Dedifferentiated amniotic fluid mesenchymal stem cell (primary cell): ENCODE data around the gene AHSP.
"Not testable (repeated sequence)": the region's sequence is repeated elsewhere in the genome, so short reads cannot be mapped to it uniquely, and the experiment has no call there.

Experiments
- DNase-seq: peaks from one replicate; pipeline ENCODE4 v3.0.0-alpha.2; 2016; ENCODE audit errors: extremely low spot score

Gene AHSP

DNA sequence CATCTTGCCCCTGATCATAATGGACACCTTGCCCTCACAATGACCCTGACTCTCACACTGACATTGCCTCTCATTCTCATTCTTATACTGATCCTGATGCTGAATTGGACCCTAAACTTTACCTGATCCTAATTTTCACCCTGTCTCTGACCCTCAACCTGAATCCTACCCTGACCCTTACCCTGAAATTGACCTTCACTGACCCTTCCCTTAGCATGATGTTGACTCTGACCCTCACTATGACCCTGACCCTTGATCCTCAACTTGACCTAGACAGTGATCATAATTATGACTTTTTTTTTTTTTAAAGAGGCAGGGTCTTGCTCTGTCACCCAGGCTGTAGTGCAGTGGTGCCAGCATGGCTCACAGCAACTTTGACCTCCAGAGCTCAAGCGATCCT is 3.4 kb downstream of the AHSP start:
- DNase-seq = no peak

DNA sequence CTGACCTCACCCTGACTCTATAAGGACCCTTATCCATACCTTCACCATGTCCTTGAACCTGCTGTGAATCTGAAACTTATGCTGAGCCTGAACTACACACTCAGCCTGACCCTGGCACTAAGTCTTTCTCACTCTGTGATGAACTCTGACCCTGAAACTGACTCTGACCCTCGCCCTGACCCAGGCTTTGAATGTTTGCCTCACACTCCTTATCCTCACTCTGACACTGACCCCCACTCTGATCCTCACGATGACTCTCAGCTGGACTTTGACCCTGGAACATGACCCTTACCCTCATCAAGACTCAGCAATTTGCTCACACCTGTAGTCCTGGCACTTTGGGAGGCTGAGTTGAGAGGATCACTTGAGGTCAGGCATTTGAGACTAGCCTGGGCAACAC is 4.4 kb downstream of the AHSP start:
- no peak for DNase-seq

DNA sequence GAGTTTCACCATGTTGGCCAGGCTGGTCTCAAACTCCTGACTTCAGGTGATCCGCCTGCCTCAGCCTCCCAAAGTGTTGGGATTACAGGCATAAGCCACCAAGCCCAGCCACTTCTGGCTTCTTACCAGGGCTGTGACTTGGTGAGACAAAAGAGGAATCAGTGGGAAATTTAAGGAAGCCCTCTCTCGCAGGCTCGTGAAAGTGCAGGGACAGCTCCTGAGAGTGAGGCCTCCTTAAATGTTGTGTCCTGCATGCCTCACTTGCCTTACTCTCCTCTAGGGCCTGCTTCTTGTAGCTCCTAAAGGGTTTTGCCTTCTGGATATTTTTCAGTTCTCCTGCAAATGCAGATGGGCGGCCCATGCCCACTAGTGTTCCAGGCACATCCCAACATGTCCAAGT is 5.2 kb downstream of the AHSP start:
- DNase-seq = no peak

DNA sequence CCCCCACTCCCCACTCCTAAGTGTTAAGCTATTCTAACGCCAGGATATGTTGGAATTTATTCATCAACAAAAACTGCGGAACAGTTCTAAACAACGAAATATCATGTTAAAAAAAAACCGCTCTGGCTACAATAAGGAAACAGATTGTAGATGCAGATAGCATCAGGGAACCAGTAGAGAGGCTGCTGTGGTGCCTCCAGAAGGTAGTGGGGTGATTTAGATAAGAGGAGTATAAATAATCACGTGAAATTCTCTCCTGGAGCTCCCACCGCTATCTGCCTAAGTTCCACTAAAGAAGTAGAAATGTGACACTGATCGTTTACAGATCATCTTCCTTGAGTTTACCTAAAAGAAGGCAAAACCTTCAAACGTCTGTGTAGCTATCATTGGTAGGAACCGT is 8.0 kb downstream of the AHSP start:
- DNase-seq = no peak

DNA sequence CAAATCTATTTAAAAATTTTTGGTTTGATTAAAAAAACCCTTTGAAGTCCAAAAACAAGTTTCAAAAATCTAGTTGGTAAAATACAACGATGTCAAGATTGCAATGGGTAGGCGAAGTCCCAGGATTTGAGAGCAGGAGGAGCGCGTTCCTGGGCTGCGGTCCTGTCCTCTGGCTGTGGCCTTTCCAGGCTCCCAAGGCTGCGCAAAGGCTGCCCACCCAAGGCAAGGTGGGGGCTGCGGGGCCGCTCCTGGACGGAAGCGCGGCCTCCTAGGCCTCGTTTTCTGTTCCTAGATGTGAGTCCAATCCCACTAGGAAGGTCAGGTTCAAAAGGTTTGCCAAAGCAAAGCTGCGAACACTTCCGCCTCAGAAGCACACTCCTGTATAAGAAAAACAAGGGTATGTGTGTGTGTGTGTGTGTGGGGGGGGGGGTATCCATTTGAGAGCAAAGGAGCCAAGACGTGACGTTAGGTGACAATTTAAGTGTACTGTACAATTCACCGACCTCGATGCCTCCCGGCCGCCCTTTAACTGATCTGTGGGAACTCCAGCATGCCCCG is 9.2 kb downstream of the AHSP start:
- no peak for DNase-seq

DNA sequence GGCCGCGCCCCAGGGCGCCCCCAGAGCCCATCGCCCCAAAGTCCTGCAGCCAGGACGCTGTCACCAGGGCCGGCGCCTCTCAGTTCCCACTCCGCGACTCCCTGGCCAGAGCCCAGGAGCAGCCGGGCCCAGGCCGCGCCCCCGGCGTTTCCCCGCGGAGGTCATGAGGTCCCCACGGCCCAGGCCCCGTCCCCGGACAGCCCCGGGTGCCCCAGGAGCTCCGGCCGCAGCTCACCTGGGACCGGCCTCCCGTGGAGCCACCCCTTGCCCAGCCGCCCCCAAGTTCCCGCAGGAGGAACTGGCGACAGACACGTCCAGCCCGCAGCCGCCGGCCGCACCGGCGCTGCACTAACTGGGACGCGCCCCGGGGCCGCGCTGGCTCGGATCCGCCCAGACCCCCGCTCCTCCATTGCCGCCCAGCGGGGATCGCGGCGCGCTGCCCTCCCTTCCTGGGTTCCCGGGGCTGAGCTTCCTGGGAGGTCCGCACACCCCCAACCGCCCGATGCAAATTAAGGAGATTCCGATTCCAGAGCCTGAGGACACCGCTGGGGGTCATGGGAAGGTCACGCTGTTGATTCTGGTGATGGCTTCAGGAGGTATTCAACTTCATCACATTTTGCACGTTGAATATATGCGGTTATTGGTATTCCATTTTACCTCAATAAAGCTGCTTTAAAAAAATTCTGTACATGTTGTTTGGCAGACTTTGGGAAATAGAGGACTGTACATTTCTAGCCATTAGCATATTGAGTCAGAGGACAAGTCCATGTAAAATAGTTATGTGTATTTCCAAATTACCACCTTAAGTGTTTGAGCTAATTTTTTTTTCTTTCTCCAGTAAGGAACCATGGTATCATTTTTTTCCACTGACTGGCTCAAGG is 9.9 kb downstream of the AHSP start:
- DNase-seq = no peak

DNA sequence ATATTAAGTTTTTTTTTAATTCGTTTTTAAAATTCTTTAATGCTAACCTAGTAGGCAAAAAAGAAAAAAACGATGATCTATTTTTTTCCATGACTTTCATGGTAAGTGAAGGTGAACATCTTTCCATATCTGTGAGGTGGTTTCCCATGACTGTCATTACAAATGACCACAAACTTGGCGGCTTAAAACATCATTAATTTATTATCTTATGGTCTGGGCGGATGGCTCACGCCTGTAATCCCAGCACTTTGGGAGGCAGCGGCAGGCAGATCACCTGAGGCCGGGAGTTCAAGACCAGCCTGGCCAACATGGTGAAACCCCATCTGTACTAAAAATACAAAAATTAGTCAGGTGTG is 10.5 kb downstream of the AHSP start:
- not testable (repeated sequence) for DNase-seq

DNA sequence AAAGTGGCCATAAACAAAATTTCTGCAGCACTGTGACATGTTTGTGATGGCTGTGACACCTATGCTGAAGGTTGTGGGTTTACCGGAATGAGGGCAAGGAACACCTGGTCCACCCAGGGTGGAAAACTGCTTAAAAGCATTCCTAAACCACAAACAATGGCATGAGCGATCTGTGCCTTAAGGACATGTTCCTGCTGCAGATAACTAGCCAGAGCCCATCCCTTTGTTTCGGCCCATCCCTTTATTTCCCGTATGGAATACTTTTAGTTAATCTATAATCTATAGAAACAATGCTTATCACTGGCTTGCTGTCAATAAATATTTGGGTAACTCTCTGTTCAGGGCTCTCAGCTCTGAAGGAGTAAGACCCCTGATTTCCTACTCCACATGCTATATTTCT is 12.1 kb downstream of the AHSP start:
- DNase-seq = not testable (repeated sequence)

DNA sequence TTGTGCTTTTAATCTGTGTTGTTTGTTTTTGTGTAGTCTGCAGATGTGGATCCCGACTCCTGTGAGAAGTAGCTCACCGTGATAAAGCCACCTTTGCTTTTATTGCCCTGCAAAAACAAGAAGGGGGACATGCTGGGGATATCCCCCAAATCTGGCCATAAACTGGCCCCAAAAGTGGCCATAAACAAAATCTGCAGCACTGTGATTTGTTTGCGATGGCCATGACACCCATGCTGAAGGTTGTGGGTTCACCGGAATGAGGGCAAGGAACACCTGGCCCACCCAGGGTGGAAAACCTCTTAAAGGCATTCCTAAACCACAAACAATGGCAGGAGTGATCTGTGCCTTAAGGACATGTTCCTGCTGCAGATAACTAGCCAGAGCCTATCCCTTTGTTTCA is 15.1 kb downstream of the AHSP start:
- no peak for DNase-seq

DNA sequence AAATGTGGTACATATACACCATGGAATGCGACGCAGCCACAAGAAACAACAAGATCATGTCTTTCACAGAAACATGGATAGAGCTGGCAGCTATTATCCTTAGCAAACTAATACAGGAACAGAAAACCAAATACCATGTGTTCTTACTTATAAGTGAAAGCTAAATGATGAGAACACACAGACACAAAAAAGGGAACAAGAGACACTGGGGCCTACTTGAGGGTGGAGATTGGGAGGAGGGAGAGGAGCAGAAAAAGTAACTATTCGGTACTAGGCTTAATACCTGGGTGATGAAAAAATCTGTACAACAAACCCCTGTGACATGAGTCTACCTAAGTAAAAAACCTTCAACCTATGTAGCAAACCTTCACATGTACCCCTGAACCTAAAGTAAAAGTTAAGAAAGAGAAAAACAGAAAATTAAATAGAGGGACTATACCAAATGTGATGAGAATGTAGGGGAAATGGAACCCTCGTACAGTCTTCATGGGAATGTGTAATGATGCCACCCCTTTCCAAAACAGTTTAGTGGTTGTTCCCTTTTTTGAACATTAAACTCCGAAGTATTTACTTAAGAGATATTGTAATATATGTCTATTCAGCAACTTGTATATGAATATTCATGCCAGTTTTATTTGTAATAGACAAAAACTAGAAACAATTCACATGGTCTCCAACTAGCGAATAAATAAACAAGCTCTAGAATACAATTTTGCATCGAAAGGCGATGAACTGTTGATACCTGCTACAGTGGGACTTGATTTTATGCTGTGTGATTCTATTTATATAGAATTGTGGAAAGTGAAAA is 33.9 kb downstream of the AHSP start:
- DNase-seq = no peak

DNA sequence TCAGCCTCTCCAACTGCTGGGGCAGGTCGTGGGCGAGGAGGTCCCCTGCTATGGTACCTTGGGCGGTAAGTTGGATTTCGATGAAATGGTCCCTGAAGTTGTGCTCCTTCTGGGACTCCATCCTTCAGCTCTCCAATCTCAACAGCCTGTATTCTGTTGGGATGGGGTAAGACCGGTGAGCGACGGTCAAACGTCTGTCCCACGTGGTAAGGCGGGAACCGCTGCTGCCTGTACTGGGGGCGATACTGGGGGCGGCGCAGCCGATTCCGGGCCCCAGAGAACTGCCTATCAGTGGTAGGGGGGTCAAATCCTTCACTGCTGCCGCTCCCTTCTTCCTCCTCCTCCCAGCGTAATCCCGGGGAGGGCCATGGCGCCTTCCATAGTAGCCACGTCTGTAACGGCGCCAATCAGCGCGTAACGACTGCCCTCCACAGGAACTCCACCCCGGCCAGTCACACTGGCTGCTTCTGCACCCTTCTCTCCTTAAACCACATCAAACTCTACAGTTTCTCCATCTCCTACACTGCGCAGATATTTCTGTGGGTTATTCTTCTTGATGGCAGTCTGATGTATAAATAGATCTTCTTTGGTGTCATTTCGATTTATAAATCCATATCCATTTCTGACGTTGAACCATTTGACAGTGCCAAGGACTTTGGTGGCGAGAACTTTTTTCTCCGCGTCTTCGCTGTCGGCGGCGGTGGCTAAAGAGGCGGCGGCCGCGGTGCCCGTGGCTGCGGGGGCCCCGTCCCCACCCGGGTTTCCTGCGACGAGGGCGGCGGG is 41.1 kb downstream of the AHSP start:
- no peak for DNase-seq

DNA sequence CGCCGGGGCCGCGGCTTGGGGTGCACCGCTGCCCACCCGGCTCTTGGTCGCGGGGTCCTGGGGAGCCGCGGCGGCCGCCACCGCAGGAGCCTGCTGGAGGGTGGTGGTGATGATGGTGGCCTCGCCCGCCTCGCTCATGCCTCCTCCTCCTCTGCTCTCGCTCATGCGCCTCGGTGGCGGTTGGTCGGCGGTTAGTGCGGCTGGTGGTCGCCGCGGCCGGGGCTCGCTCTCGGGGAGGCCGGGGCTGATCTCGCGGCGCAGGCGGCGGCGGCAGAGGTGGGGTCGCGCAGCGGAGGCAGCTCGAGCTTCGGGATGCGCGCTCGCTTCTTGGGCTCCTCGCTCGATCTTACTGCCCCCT is 41.6 kb downstream of the AHSP start:
- DNase-seq = no peak

DNA sequence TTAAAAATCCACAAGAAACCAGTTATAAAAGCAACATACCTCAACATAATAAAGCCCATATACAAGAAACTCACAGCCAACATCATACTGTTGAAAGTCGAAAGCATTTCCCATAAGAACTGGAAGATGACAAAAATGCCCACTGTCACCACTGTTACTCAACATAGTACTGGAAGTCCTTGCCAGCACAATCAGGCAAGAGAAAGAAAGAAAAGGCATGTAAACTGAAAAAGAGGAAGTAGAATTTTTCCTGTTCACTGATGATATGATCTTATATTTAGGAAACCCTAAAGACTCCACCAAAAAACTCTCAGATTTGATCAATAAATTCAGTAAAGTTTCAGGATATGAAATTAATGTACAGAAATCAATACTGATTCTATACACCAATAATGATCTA is 45.1 kb downstream of the AHSP start:
- no peak for DNase-seq

DNA sequence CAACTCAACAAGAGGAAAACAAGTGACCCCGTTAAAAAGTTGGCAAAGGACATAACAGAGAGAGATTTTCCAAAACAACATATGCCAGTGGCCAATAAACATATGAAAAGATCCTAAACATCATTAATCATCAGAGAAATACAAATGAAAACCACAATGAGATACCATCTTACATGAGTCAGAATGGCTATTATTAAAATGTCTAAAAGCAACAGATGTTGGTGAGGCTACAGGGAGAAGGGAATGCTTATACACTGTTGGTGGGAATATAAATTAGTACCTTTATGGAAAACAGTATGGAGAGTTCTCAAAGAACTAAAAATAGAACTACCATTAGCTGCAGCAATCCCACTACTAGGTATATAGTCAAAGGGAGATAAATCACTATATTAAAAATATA is 46.5 kb downstream of the AHSP start:
- not testable (repeated sequence) for DNase-seq

DNA sequence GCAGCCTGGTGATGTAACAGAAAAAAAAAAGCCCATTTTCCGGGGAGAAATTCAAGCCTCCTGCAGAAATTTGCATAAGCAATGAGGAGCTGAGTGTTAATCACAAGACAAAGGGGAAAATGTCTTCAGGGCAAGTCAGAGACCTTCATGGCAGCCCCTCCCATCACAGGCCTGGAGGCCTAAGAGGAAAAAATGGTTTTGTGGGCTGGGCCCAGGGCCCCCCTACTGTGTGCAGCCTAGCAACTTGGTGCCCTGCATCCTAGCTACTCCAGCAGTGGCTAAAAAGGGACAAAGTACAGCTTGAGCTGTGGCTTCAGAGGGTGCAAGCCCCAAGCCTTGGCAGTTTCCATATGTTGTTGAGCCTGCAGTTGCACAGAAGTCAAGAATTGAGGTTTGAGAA is 49.7 kb downstream of the AHSP start:
- no peak for DNase-seq
